H1 (cell line): ENCODE data around the gene KCNE3. TPM values are rescaled to one million over a fixed set of nuclear protein-coding genes. Genes with fewer than 3 reads are reported as not detected.

ENCODE experiments used
- CBX5 ChIP-seq: fragments of 300-800, 300-1000 bp; sonication (generic); IDR thresholded peaks from 2 replicates; pipeline ENCODE4 v1.7.1; 2016; ENCODE audit warnings: antibody characterized with exemption, low read length, low read depth
- CHD1 ChIP-seq: IDR thresholded peaks from 2 replicates; pipeline ENCODE4 v1.6.1; 2012; ENCODE audit warnings: low read depth, low read length, improper control_type of control experiment
- CHD7 ChIP-seq: fragments of 300-600 bp; sonication (generic); IDR thresholded peaks from 2 replicates; pipeline ENCODE4 v1.7.1; 2012; ENCODE audit warnings: low read length, moderate library complexity, mild to moderate bottlenecking, inconsistent platforms; ENCODE audit not compliant: insufficient replicate concordance
- CREB1 ChIP-seq: IDR thresholded peaks from 2 replicates; pipeline ENCODE4 v1.6.1; 2012; ENCODE audit warnings: inconsistent platforms
- JUN ChIP-seq: IDR thresholded peaks from 2 replicates; pipeline ENCODE4 v1.6.1; 2011; ENCODE audit warnings: low read depth, mild to moderate bottlenecking, improper control_type of control experiment, low read length
- RNF2 ChIP-seq: fragments of 200-900, 300-1000 bp; sonication (generic); IDR thresholded peaks from 2 replicates; pipeline ENCODE4 v1.7.1; 2016; ENCODE audit warnings: borderline replicate concordance, low read depth, mild to moderate bottlenecking, antibody characterized with exemption, low read length; ENCODE audit not compliant: poor library complexity, severe bottlenecking; ENCODE audit errors: missing control alignments
- polyA plus RNA-seq, 7 experiments: library from polyadenylated mRNA; depleted of rRNA in 3 of 7; stranded (reverse) in 5 of 7; unstranded in 2 of 7; fragments of >200 nt in 5 of 7; fragments of 200-250 nt in 2 of 7; gene quantifications; 1 replicate in 5 of 7; 2 replicates in 1 of 7; 4 replicates in 1 of 7; pipeline versions ENCODE4 v1.2.1 to v1.2.3, GENCODE V29; 2011 to 2013; ENCODE audit warnings: missing spikeins in 2 of 7, mixed read lengths in 2 of 7
- total RNA-seq: library from RNA; stranded (reverse); fragmentation: NEBNext Ultra II Directional; extraction: Animal tissue kit (Norgen Biotek cat#: 25700); gene quantifications from 2 replicates; pipeline ENCODE4 v1.2.1, GENCODE V29; 2021

KCNE3 gene
- total and polyA plus RNA-seq, 2 of the 8 experiments (the other 6 are each of a cell fraction or from before 2014, with no cell fraction given), result 1.9 to 3.5 TPM

GRCh38 chr11:74444173-74444826 is 23.0 kb downstream of the KCNE3 start (continued):
- TF ChIP-seq RNF2 (no peak), CBX5 (no peak), CHD1 (no peak), CREB1 (no peak), CHD7 (no peak), JUN (no peak)
